Measurements from ENCODE around the gene KCTD20. TPM values are rescaled to one million over a fixed set of nuclear protein-coding genes. Genes with fewer than 3 reads are reported as not detected.

The KCTD20 gene
- total and polyA plus RNA-seq, 2 of the 13 experiments (the other 11 are each of a cell fraction or from before 2014, with no cell fraction given): 52.7 to 67.1 TPM

DNA sequence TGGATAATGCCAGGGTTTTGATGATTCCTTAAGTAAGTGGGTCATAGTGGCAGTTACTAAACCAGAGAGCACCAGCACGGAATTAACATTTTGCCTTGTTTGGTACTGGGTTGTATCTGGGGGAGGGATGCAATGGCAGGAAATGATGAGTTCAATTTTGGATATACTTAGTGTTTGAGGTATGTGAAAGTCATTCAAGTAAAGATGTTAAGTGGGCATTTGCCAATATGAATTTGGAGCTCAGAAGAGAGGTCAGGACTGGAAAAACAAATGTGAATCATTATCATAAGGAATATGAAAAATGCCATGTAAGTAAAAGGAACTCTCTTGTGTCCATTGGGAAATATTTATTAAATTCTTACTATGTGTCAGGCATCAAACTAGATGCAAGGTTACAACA, 6.3 kb upstream of the KCTD20 start (continued):
- TF ChIP-seq, protein P1, sequence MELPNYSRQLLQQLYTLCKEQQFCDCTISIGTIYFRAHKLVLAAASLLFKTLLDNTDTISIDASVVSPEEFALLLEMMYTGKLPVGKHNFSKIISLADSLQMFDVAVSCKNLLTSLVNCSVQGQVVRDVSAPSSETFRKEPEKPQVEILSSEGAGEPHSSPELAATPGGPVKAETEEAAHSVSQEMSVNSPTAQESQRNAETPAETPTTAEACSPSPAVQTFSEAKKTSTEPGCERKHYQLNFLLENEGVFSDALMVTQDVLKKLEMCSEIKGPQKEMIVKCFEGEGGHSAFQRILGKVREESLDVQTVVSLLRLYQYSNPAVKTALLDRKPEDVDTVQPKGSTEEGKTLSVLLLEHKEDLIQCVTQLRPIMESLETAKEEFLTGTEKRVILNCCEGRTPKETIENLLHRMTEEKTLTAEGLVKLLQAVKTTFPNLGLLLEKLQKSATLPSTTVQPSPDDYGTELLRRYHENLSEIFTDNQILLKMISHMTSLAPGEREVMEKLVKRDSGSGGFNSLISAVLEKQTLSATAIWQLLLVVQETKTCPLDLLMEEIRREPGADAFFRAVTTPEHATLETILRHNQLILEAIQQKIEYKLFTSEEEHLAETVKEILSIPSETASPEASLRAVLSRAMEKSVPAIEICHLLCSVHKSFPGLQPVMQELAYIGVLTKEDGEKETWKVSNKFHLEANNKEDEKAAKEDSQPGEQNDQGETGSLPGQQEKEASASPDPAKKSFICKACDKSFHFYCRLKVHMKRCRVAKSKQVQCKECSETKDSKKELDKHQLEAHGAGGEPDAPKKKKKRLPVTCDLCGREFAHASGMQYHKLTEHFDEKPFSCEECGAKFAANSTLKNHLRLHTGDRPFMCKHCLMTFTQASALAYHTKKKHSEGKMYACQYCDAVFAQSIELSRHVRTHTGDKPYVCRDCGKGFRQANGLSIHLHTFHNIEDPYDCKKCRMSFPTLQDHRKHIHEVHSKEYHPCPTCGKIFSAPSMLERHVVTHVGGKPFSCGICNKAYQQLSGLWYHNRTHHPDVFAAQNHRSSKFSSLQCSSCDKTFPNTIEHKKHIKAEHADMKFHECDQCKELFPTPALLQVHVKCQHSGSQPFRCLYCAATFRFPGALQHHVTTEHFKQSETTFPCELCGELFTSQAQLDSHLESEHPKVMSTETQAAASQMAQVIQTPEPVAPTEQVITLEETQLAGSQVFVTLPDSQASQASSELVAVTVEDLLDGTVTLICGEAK (IDR thresholded peaks at IDR 0.05): no peak
- TF ChIP-seq, protein P1 (CRISPR knock-in tag; IDR thresholded peaks at IDR 0.05): no peak
- TF ChIP-seq ETV6 (CRISPR knock-in tag; conservative IDR thresholded peaks at IDR 0.05) (no peak), HMG20A (CRISPR knock-in tag; IDR thresholded peaks at IDR 0.05; ENCODE audit: borderline replicate concordance) (no peak), ZMYM4 (CRISPR knock-in tag; IDR thresholded peaks at IDR 0.05) (no peak), MYC (CRISPR knock-in tag; IDR thresholded peaks at IDR 0.05; ENCODE audit: borderline replicate concordance) (no peak)
- TF ChIP-seq, protein P2, sequence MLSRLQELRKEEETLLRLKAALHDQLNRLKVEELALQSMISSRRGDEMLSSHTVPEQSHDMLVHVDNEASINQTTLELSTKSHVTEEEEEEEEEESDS (CRISPR knock-in tag; IDR thresholded peaks at IDR 0.05; ENCODE audit: borderline replicate concordance): no peak

Measured in HepG2 (cell line).